ENCODE results near the gene PLCE1.
"Not testable (repeated sequence)": the region's sequence is repeated elsewhere in the genome, so short reads cannot be mapped to it uniquely, and the experiment has no call there.

Gene PLCE1

GRCh38 chr10:93954726-93955363 lies 38.9 kb upstream of the PLCE1 start:
- in situ Hi-C loops (cut with MboI; ENCODE audit: low pct_unique_long_range_greater_than_20kb, low sequenced_read_pairs, unreplicated experiment), result no loop called here
- TF ChIP-seq CTCF (IDR thresholded peaks at IDR 0.05; ENCODE audit: extremely low read depth, insufficient read depth, missing control alignments), result no peak
- no peak for DNase-seq (ENCODE audit: low spot score)

GRCh38 chr10:93958834-93959233 lies 34.9 kb upstream of the PLCE1 start:
- DNase-seq (ENCODE audit: low spot score), result no peak
- in situ Hi-C loops (cut with MboI; ENCODE audit: low pct_unique_long_range_greater_than_20kb, low sequenced_read_pairs, unreplicated experiment), result no loop called here
- no peak for TF ChIP-seq CTCF (IDR thresholded peaks at IDR 0.05; ENCODE audit: extremely low read depth, insufficient read depth, missing control alignments)

- in situ Hi-C loops (cut with MboI; ENCODE audit: low pct_unique_long_range_greater_than_20kb, low sequenced_read_pairs, unreplicated experiment); DNase-seq (ENCODE audit: low spot score): not testable (repeated sequence)
Observed at GRCh38 chr10:93960988-93961387, 32.7 kb upstream of the PLCE1 start.

- in situ Hi-C loops (cut with MboI; ENCODE audit: low pct_unique_long_range_greater_than_20kb, low sequenced_read_pairs, unreplicated experiment), result no loop called here
- DNase-seq (ENCODE audit: low spot score), result no peak
- TF ChIP-seq CTCF (IDR thresholded peaks at IDR 0.05; ENCODE audit: extremely low read depth, insufficient read depth, missing control alignments), result no peak
Observed at GRCh38 chr10:93962973-93963372, 30.8 kb upstream of the PLCE1 start.

GRCh38 chr10:93963434-93963833 lies 30.3 kb upstream of the PLCE1 start:
- DNase-seq (ENCODE audit: low spot score), result no peak
- in situ Hi-C loops (cut with MboI; ENCODE audit: low pct_unique_long_range_greater_than_20kb, low sequenced_read_pairs, unreplicated experiment), result no loop called here
- no peak for TF ChIP-seq CTCF (IDR thresholded peaks at IDR 0.05; ENCODE audit: extremely low read depth, insufficient read depth, missing control alignments)

GRCh38 chr10:93965911-93966310 lies 27.8 kb upstream of the PLCE1 start:
- DNase-seq (ENCODE audit: low spot score), result no peak
- no peak for TF ChIP-seq CTCF (IDR thresholded peaks at IDR 0.05; ENCODE audit: extremely low read depth, insufficient read depth, missing control alignments)
- in situ Hi-C loops (cut with MboI; ENCODE audit: low pct_unique_long_range_greater_than_20kb, low sequenced_read_pairs, unreplicated experiment), result no loop called here

GRCh38 chr10:93967756-93968155 lies 26.0 kb upstream of the PLCE1 start:
- no peak for DNase-seq (ENCODE audit: low spot score)
- TF ChIP-seq CTCF (IDR thresholded peaks at IDR 0.05; ENCODE audit: extremely low read depth, insufficient read depth, missing control alignments), result no peak
- in situ Hi-C loops (cut with MboI; ENCODE audit: low pct_unique_long_range_greater_than_20kb, low sequenced_read_pairs, unreplicated experiment), result no loop called here
